Posterior vena cava (tissue), 2 donors: Measurements from ENCODE around the gene ZC3H7A. TPM values are rescaled to one million over a fixed set of nuclear protein-coding genes. Genes with fewer than 3 reads are reported as not detected.
"Not testable (repeated sequence)": the region's sequence is repeated elsewhere in the genome, so short reads cannot be mapped to it uniquely, and the experiment has no call there.

Experiments used
- DNase-seq: peaks from one replicate; pipeline ENCODE4 v3.0.0-alpha.2; 2020; ENCODE audit warnings: low spot score
- intact Hi-C, 2 donors: fragments of 100-400 bp; cut with DNase I; formaldehyde crosslinking; loops; one replicate each; pipeline versions ENCODE4 v1.14.1 to v1.14.2; 2022 to 2023
- total RNA-seq, 2 donors: library from RNA; stranded (reverse); fragmentation: NEBNext Ultra II Directional; extraction: Animal tissue kit (Norgen Biotek cat#: 25700); gene quantifications; one replicate each; pipeline ENCODE4 v1.2.1, GENCODE V29; 2021
- donor health status: DM: yes; HTN: yes; CAD: no.
- donor health status: DM: yes; HTN: yes; CAD: no.

The ZC3H7A gene
- total RNA-seq, 2 donors from 2014 or later, result 51.2 to 60.9 TPM

- intact Hi-C loops, DNase-seq: not testable (repeated sequence)
Measured at GRCh38 chr16:11784381-11784780, 12.7 kb downstream of the ZC3H7A start.

GRCh38 chr16:11784038-11784369 lies 13.1 kb downstream of the ZC3H7A start:
- intact Hi-C loops, result no loop called here
- no peak for DNase-seq

GRCh38 chr16:11783319-11784037 lies 13.6 kb downstream of the ZC3H7A start:
- DNase-seq, result no peak
- intact Hi-C loops, result no loop called here

GRCh38 chr16:11781773-11782172 lies 15.3 kb downstream of the ZC3H7A start:
- intact Hi-C loops, result no loop called here
- DNase-seq, result no peak

GRCh38 chr16:11780991-11781680 lies 15.9 kb downstream of the ZC3H7A start:
- no peak for DNase-seq
- intact Hi-C loops, result no loop called here

GRCh38 chr16:11779074-11779473 lies 18.0 kb downstream of the ZC3H7A start:
- DNase-seq, result no peak
- intact Hi-C loops, result no loop called here

GRCh38 chr16:11774065-11774626 lies 22.9 kb downstream of the ZC3H7A start:
- intact Hi-C loops, result no loop called here
- DNase-seq, result no peak

- intact Hi-C loops, result no loop called here
- DNase-seq, result no peak
Measured at GRCh38 chr16:11768849-11769248, 28.2 kb downstream of the ZC3H7A start.

GRCh38 chr16:11762431-11762830 lies 34.6 kb downstream of the ZC3H7A start:
- DNase-seq, result no peak
- intact Hi-C loops, result no loop called here

- no peak for DNase-seq
- intact Hi-C loops, result no loop called here
Measured at GRCh38 chr16:11759997-11760396, 37.1 kb downstream of the ZC3H7A start.

- intact Hi-C loops, result no loop called here
- no peak for DNase-seq
Measured at GRCh38 chr16:11759163-11759834, 37.8 kb downstream of the ZC3H7A start.

- DNase-seq, result no peak
- intact Hi-C loops, result no loop called here
Measured at GRCh38 chr16:11757671-11758545, 39.1 kb downstream of the ZC3H7A start.

- no peak for DNase-seq
- intact Hi-C loops, result no loop called here
Measured at GRCh38 chr16:11756248-11756647, 40.8 kb downstream of the ZC3H7A start.

GRCh38 chr16:11755022-11755760 lies 41.9 kb downstream of the ZC3H7A start:
- DNase-seq, result no peak
- intact Hi-C loops, result no loop called here

- intact Hi-C loops, result no loop called here
- no peak for DNase-seq
Measured at GRCh38 chr16:11752856-11753255, 44.2 kb downstream of the ZC3H7A start.

GRCh38 chr16:11750056-11750455 lies 47.0 kb downstream of the ZC3H7A start:
- intact Hi-C loops, result no loop called here
- no peak for DNase-seq

GRCh38 chr16:11748404-11749254 lies 48.4 kb downstream of the ZC3H7A start:
- DNase-seq, result no peak
- intact Hi-C loops, result no loop called here

- intact Hi-C loops, result no loop called here
- no peak for DNase-seq
Measured at GRCh38 chr16:11747949-11748403, 49.1 kb downstream of the ZC3H7A start.
